CD14-positive monocyte (primary cell): ENCODE results near the gene BEGAIN. TPM values are rescaled to one million over a fixed set of nuclear protein-coding genes. Genes with fewer than 3 reads are reported as not detected.

Experiments used
- DNase-seq, 3 donors: peaks; one replicate each; pipeline ENCODE4 v3.0.0-alpha.2; 2011 to 2022
- H2AFZ ChIP-seq: 2 replicates; pipeline ENCODE4 v1.6.0; 2012; ENCODE audit warnings: mild to moderate bottlenecking, low read depth, low read length, inconsistent platforms; ENCODE audit not compliant: insufficient read depth, poor library complexity, severe bottlenecking
- H3K27ac ChIP-seq, 2 donors: 1 replicate in 1 of 2; 2 replicates in 1 of 2; pipeline ENCODE4 v1.5.1; 2012 to 2013; ENCODE audit warnings: low read length in 2 of 2, control low read depth in 1 of 2, inconsistent platforms in 1 of 2, low read depth in 1 of 2, mild to moderate bottlenecking in 1 of 2
- H3K27me3 ChIP-seq, 2 donors: one replicate each; pipeline versions ENCODE4 v1.6.0 to v1.6.1; 2011 to 2013; ENCODE audit warnings: low read length in 2 of 2; ENCODE audit not compliant: control insufficient read depth in 2 of 2, insufficient read depth in 2 of 2
- H3K36me3 ChIP-seq, 2 donors: replicated peaks in 1 of 2; 1 replicate in 1 of 2; 2 replicates in 1 of 2; pipeline versions ENCODE4 v1.5.1 to v1.6.1; 2012 to 2013; ENCODE audit warnings: low read length in 2 of 2, control low read depth in 1 of 2, inconsistent platforms in 1 of 2, mild to moderate bottlenecking in 1 of 2; ENCODE audit not compliant: insufficient read depth in 2 of 2, control insufficient read depth in 1 of 2
- H3K4me1 ChIP-seq, 2 donors: 1 replicate in 1 of 2; 2 replicates in 1 of 2; pipeline versions ENCODE4 v1.5.1 to v1.6.1; 2012 to 2013; ENCODE audit warnings: low read length in 2 of 2, control low read depth in 1 of 2, inconsistent platforms in 1 of 2, mild to moderate bottlenecking in 1 of 2, moderate library complexity in 1 of 2; ENCODE audit not compliant: insufficient read depth in 2 of 2, control insufficient read depth in 1 of 2
- H3K4me2 ChIP-seq: replicated peaks from 2 replicates; pipeline ENCODE3; 2012; ENCODE audit warnings: low read length, moderate library complexity, mild to moderate bottlenecking; ENCODE audit not compliant: poor library complexity, severe bottlenecking; ENCODE audit errors: extremely low read depth
- H3K4me3 ChIP-seq, 3 experiments: fragments of 200-600 bp in 1 of 3; sonication (generic) in 1 of 3; replicated peaks in 1 of 3; 1 replicate in 2 of 3; 2 replicates in 1 of 3; pipeline ENCODE4 v1.5.1; 2011 to 2013; ENCODE audit warnings: low read length in 3 of 3, mild to moderate bottlenecking in 3 of 3, control low read depth in 2 of 3, low read depth in 2 of 3, inconsistent platforms in 1 of 3, moderate library complexity in 1 of 3
- H3K79me2 ChIP-seq: 2 replicates; pipeline ENCODE4 v1.6.0; 2012; ENCODE audit warnings: mild to moderate bottlenecking, control low read depth, inconsistent platforms, low read length, moderate library complexity; ENCODE audit not compliant: insufficient read depth
- H3K9ac ChIP-seq: 2 replicates; pipeline ENCODE4 v1.6.0; 2017; ENCODE audit warnings: low read length, mild to moderate bottlenecking; ENCODE audit not compliant: insufficient read depth, poor library complexity, severe bottlenecking
- H3K9me3 ChIP-seq, 2 donors: replicated peaks in 1 of 2; 1 replicate in 1 of 2; 2 replicates in 1 of 2; pipeline versions ENCODE4 v1.5.1 to v1.6.1; 2012 to 2013; ENCODE audit warnings: low read length in 2 of 2, control low read depth in 1 of 2; ENCODE audit not compliant: control insufficient read depth in 1 of 2, insufficient read depth in 1 of 2
- H4K20me1 ChIP-seq: 2 replicates; pipeline ENCODE4 v1.6.0; 2012; ENCODE audit warnings: mild to moderate bottlenecking, low read length, control low read depth, moderate library complexity; ENCODE audit not compliant: insufficient read depth
- H3K27ac Mint-ChIP-seq, 7 donors: one replicate each; pipeline ENCODE4 v1.8.0; 2020; ENCODE audit warnings: mild to moderate bottlenecking in 7 of 7, mixed read lengths in 7 of 7, moderate library complexity in 6 of 7, inconsistent platforms in 2 of 7
- H3K27me3 Mint-ChIP-seq, 3 donors: one replicate each; pipeline ENCODE4 v1.8.0; 2021 to 2022; ENCODE audit warnings: low read depth in 3 of 3, mild to moderate bottlenecking in 3 of 3, mixed read lengths in 3 of 3, moderate library complexity in 3 of 3, inconsistent platforms in 1 of 3
- H3K36me3 Mint-ChIP-seq, 2 donors: one replicate each; pipeline ENCODE4 v1.8.0; 2020; ENCODE audit warnings: mixed read lengths in 2 of 2, inconsistent platforms in 1 of 2, mild to moderate bottlenecking in 1 of 2
- H3K4me1 Mint-ChIP-seq: one replicate; pipeline ENCODE4 v1.8.0; 2020; ENCODE audit warnings: mild to moderate bottlenecking, mixed read lengths
- H3K4me3 Mint-ChIP-seq, 2 donors: one replicate each; pipeline ENCODE4 v1.8.0; 2020; ENCODE audit warnings: mild to moderate bottlenecking in 2 of 2, mixed read lengths in 2 of 2, moderate library complexity in 1 of 2
- H3K9me3 Mint-ChIP-seq, 7 donors: one replicate each; pipeline ENCODE4 v1.8.0; 2020 to 2022; ENCODE audit warnings: mixed read lengths in 7 of 7, mild to moderate bottlenecking in 6 of 7, moderate library complexity in 6 of 7, inconsistent platforms in 2 of 7
- CTCF ChIP-seq: fragments of 200-600 bp; IDR thresholded peaks from one replicate; pipeline ENCODE4 v1.8.0; 2022; ENCODE audit warnings: antibody characterized with exemption, mild to moderate bottlenecking
- WGBS: methylation state at CpG from one replicate; pipeline ENCODE4 v1.1.5; 2013; ENCODE audit warnings: missing lambda C conversion rate; ENCODE audit not compliant: insufficient coverage; 5-methylcytosine and 5-hydroxymethylcytosine counted together
- intact Hi-C, 2 donors: fragments of 100-400 bp; cut with micrococcal nuclease; formaldehyde crosslinking; loops; one replicate each; pipeline versions ENCODE4 v1.15.0 to v1.15.1; 2023
- polyA plus RNA-seq, 3 donors: library from polyadenylated mRNA; depleted of rRNA in 1 of 3; unstranded in 2 of 3; stranded (reverse) in 1 of 3; fragments of 300-500 nt in 2 of 3; fragments of >200 nt in 1 of 3; fragmentation: Illumina TruSeq in 2 of 3; gene quantifications; 1 replicate in 2 of 3; 2 replicates in 1 of 3; pipeline ENCODE4 v1.2.3, GENCODE V29; 2012 to 2021

The BEGAIN gene
- polyA plus RNA-seq, 3 donors = 0.25 to 0.45 TPM; not detected in 1

- H3K79me2 ChIP-seq = no peaks in the 10 kb centered on the region
- Mint-ChIP-seq H3K4me1 (peaks cover 8% of the 10 kb centered on the region), H3K4me3 (no peak overlapping the region), H3K9me3 (peaks cover 1 to 11% (median 8%) of the 10 kb centered on the region in 7 donors), H3K36me3 (peaks cover 0 to 3% of the 10 kb centered on the region in 2 donors), H3K27ac (no peak overlapping the region), H3K27me3 (peaks cover 7 to 17% (median 13%) of the 10 kb centered on the region in 3 donors)
- no peak overlapping the region for H3K9ac ChIP-seq
- TF ChIP-seq CTCF = no peak
- H3K4me2 ChIP-seq = no peak overlapping the region
- no peaks in the 10 kb centered on the region for H4K20me1 ChIP-seq
- no peak overlapping the region for H3K4me3 ChIP-seq
- H3K27me3 ChIP-seq = no peaks in the 10 kb centered on the region
- H3K27ac ChIP-seq = no peak overlapping the region
- H3K36me3 ChIP-seq = no peaks in the 10 kb centered on the region
- intact Hi-C loops = no loop called here
- H3K9me3 ChIP-seq = peaks cover 0 to 5% of the 10 kb centered on the region in 2 donors
- H3K4me1 ChIP-seq = peaks cover 5 to 20% of the 10 kb centered on the region in 2 donors
- WGBS = 96% methylated on average over 20 of the region's 29 CpGs
- no peak for DNase-seq
- no peak overlapping the region for H2AFZ ChIP-seq
Measured at GRCh38 chr14:100605706-100606686, 18.8 kb upstream of the BEGAIN start.

- Histone ChIP-seq H3K9me3 (peaks cover 0 to 5% of the 10 kb centered on the region in 2 donors), H4K20me1 (no peaks in the 10 kb centered on the region), H3K9ac (no peak overlapping the region), H3K4me2 (no peak overlapping the region), H3K79me2 (no peaks in the 10 kb centered on the region), H3K36me3 (no peaks in the 10 kb centered on the region), H3K27me3 (no peaks in the 10 kb centered on the region), H3K27ac (no peak overlapping the region), H3K4me3 (no peak overlapping the region), H3K4me1 (peaks cover 11 to 27% of the 10 kb centered on the region in 2 donors), H2AFZ (no peak overlapping the region)
- H3K27ac Mint-ChIP-seq = no peak overlapping the region
- DNase-seq = no peak
- no peak overlapping the region for H3K4me3 Mint-ChIP-seq
- H3K36me3 Mint-ChIP-seq = peaks cover 0 to 3% of the 10 kb centered on the region in 2 donors
- H3K27me3 Mint-ChIP-seq = peaks cover 7 to 18% (median 13%) of the 10 kb centered on the region in 3 donors
- H3K9me3 Mint-ChIP-seq = peaks cover 1 to 11% (median 9%) of the 10 kb centered on the region in 7 donors
- 90% methylated on average over 2 of the region's 4 CpGs for WGBS
- TF ChIP-seq CTCF = no peak
- intact Hi-C loops = no loop called here
- H3K4me1 Mint-ChIP-seq = peaks cover 15% of the 10 kb centered on the region
Measured at GRCh38 chr14:100605230-100605629, 18.0 kb upstream of the BEGAIN start.
